Esophagus (tissue), 2 donors: ENCODE measurements around the gene USP47. TPM values are rescaled to one million over a fixed set of nuclear protein-coding genes. Genes with fewer than 3 reads are reported as not detected.

ENCODE experiments used
- H3K27ac ChIP-seq, 2 donors: one replicate each; pipeline ENCODE4 v1.5.1; 2013; ENCODE audit warnings: low read depth in 2 of 2, mild to moderate bottlenecking in 2 of 2, inconsistent platforms in 1 of 2, low read length in 1 of 2, moderate library complexity in 1 of 2
- H3K27me3 ChIP-seq, 2 donors: one replicate each; pipeline ENCODE4 v1.6.1; 2013; ENCODE audit warnings: low read length in 2 of 2, control low read depth in 1 of 2, mild to moderate bottlenecking in 1 of 2; ENCODE audit not compliant: insufficient read depth in 2 of 2, control insufficient read depth in 1 of 2
- H3K36me3 ChIP-seq, 2 donors: one replicate each; pipeline ENCODE4 v1.6.1; 2013; ENCODE audit warnings: low read length in 1 of 2; ENCODE audit not compliant: control insufficient read depth in 2 of 2, insufficient read depth in 2 of 2
- H3K4me1 ChIP-seq, 2 donors: one replicate each; pipeline ENCODE4 v1.6.1; 2013; ENCODE audit warnings: low read length in 1 of 2; ENCODE audit not compliant: control insufficient read depth in 2 of 2, insufficient read depth in 2 of 2
- H3K4me3 ChIP-seq, 2 donors: one replicate each; pipeline ENCODE4 v1.5.1; 2013; ENCODE audit warnings: low read length in 2 of 2, mild to moderate bottlenecking in 2 of 2, low read depth in 1 of 2, moderate library complexity in 1 of 2
- H3K9me3 ChIP-seq, 2 donors: one replicate each; pipeline ENCODE4 v1.6.1; 2013; ENCODE audit warnings: mild to moderate bottlenecking in 2 of 2, low read depth in 1 of 2, low read length in 1 of 2, moderate library complexity in 1 of 2; ENCODE audit not compliant: control insufficient read depth in 2 of 2, insufficient read depth in 1 of 2
- WGBS, 2 donors: extraction: QIAGEN DNeasy Blood & Tissue Kit; methylation state at CpG; one replicate each; pipeline ENCODE4 v1.1.7; 2013; 5-methylcytosine and 5-hydroxymethylcytosine counted together
- polyA plus RNA-seq, 2 donors: library from polyadenylated mRNA; stranded (reverse); fragments of 200-250 nt; gene quantifications; one replicate each; pipeline ENCODE4 v1.2.3, GENCODE V29; 2013
- donor health status: healthy with polysubstance abuse.
- donor health status: Bipolar disorder and iron deficiency.

USP47 gene
- polyA plus RNA-seq = 10 to 100 TPM; 19.7 to 20.0 TPM

GRCh38 chr11:11841723-11842420, at the start of gene USP47:
USP47 (plus strand) TSS chr11:11841972; CDS start chr11:11842186, 214 bp downstream.
- Histone ChIP-seq H3K27ac (peak within 1 kb of the TSS; percentile 93 to 99), H3K4me1 (peaks cover 0 to 2% of the 10 kb centered on the region in 2 donors), H3K4me3 (peak within 1 kb of the TSS; percentile 62 to 90), H3K27me3 (no peaks in the 10 kb centered on the region), H3K9me3 (no peaks in the 10 kb centered on the region), H3K36me3 (no peaks in the 10 kb centered on the region)
- WGBS, 2 donors = 1% methylated on average over 70 of the region's 70 CpGs

GRCh38 chr11:11793073-11793472, 48.7 kb upstream of the USP47 start:
- Histone ChIP-seq H3K4me1 (no peaks in the 10 kb centered on the region), H3K36me3 (no peaks in the 10 kb centered on the region), H3K4me3 (no peak overlapping the region), H3K9me3 (no peaks in the 10 kb centered on the region), H3K27ac (no peak overlapping the region), H3K27me3 (no peaks in the 10 kb centered on the region)
- 72 to 73% methylated on average over 2 of the region's 2 CpGs for WGBS, 2 donors

- H3K4me1 ChIP-seq = no peaks in the 10 kb centered on the region
- WGBS, 2 donors = 20% methylated on average over 5 of the region's 5 CpGs
- no peak overlapping the region for H3K27ac ChIP-seq
- H3K27me3 ChIP-seq = no peaks in the 10 kb centered on the region
- no peak overlapping the region for H3K4me3 ChIP-seq
- no peaks in the 10 kb centered on the region for H3K9me3 ChIP-seq
- no peaks in the 10 kb centered on the region for H3K36me3 ChIP-seq
These were observed 43.0 kb upstream of the USP47 start for GRCh38 chr11:11798586-11799438.

GRCh38 chr11:11805228-11805627, 36.5 kb upstream of the USP47 start:
- Histone ChIP-seq H3K4me1 (no peaks in the 10 kb centered on the region), H3K36me3 (no peaks in the 10 kb centered on the region), H3K27me3 (peaks cover 0 to 2% of the 10 kb centered on the region in 2 donors), H3K9me3 (no peaks in the 10 kb centered on the region), H3K4me3 (no peak overlapping the region), H3K27ac (no peak overlapping the region)
- WGBS, 2 donors = 97 to 100% methylated on average over 1 of the region's 1 CpG

GRCh38 chr11:11806074-11806473, 35.7 kb upstream of the USP47 start:
- H3K4me1 ChIP-seq = no peaks in the 10 kb centered on the region
- H3K27me3 ChIP-seq = peaks cover 0 to 2% of the 10 kb centered on the region in 2 donors
- H3K9me3 ChIP-seq = no peaks in the 10 kb centered on the region
- no peaks in the 10 kb centered on the region for H3K36me3 ChIP-seq
- H3K27ac ChIP-seq = no peak overlapping the region
- H3K4me3 ChIP-seq = no peak overlapping the region
- 87 to 93% methylated on average over 3 of the region's 3 CpGs for WGBS, 2 donors

- peaks cover 0 to 2% of the 10 kb centered on the region in 2 donors for H3K27me3 ChIP-seq
- H3K27ac ChIP-seq = no peak overlapping the region
- H3K36me3 ChIP-seq = no peaks in the 10 kb centered on the region
- H3K4me3 ChIP-seq = no peak overlapping the region
- no peaks in the 10 kb centered on the region for H3K4me1 ChIP-seq
- no peaks in the 10 kb centered on the region for H3K9me3 ChIP-seq
These were observed 35.2 kb upstream of the USP47 start for GRCh38 chr11:11806586-11806985.

GRCh38 chr11:11807811-11808782, 33.7 kb upstream of the USP47 start:
- Histone ChIP-seq H3K9me3 (no peaks in the 10 kb centered on the region), H3K36me3 (no peaks in the 10 kb centered on the region), H3K4me1 (no peaks in the 10 kb centered on the region), H3K27me3 (peaks cover 0 to 2% of the 10 kb centered on the region in 2 donors), H3K4me3 (no peak overlapping the region), H3K27ac (no peak overlapping the region)
- 66 to 76% methylated on average over 8 of the region's 8 CpGs for WGBS, 2 donors

- no peak overlapping the region for H3K4me3 ChIP-seq
- no peaks in the 10 kb centered on the region for H3K36me3 ChIP-seq
- WGBS, 2 donors = 80 to 83% methylated on average over 4 of the region's 4 CpGs
- peaks cover 0 to under 1% of the 10 kb centered on the region in 2 donors for H3K27me3 ChIP-seq
- no peak overlapping the region for H3K27ac ChIP-seq
- no peaks in the 10 kb centered on the region for H3K9me3 ChIP-seq
- H3K4me1 ChIP-seq = no peaks in the 10 kb centered on the region
These were observed 32.7 kb upstream of the USP47 start for GRCh38 chr11:11808992-11809615.
